Endothelial cell of umbilical vein (primary cell): Measurements from ENCODE around the gene TM2D1. TPM values are rescaled to one million over a fixed set of nuclear protein-coding genes. Genes with fewer than 3 reads are reported as not detected.

Experiments
- BruUV-seq: library from RNA; stranded (reverse); fragments of 400-500 nt; replicated peaks from 2 replicates; lab custom pipeline; 2021; lab: Mats Ljungman, UMichigan
- CTCF ChIA-PET: fragments of 300-600, 350-600 bp; sonication (Branson Sonifier 250); formaldehyde crosslinking; loops from one replicate; lab custom pipeline; 2021; ENCODE audit warnings: antibody characterized with exemption, inconsistent platforms; lab: Charles Lee
- POLR2A ChIA-PET: fragments of 300-600, 350-600 bp; sonication (Branson Sonifier 250); formaldehyde crosslinking; loops from one replicate; lab custom pipeline; 2021; ENCODE audit warnings: antibody characterized with exemption, inconsistent platforms; lab: Charles Lee
- DNase-seq: peaks from one replicate; pipeline ENCODE4 v3.0.0-alpha.2; 2011; ENCODE audit warnings: low read depth, low spot score
- FAIRE-seq: peaks from 2 replicates; lab custom pipeline; 2011; peaks lifted over from hg19 to GRCh38; lab: Jason Lieb, UNC
- H2AFZ ChIP-seq: 2 replicates; pipeline ENCODE4 v1.6.0; 2012; ENCODE audit warnings: low read depth, low read length, control low read depth, inconsistent platforms
- H3K27ac ChIP-seq: 2 replicates; pipeline ENCODE4 v1.5.1; 2011; ENCODE audit warnings: low read depth, mild to moderate bottlenecking, control low read depth, low read length, moderate library complexity; ENCODE audit not compliant: insufficient read depth
- H3K27me3 ChIP-seq, 2 experiments: 2 replicates each; pipeline versions ENCODE4 v1.6.0 to v1.6.1; 2011; ENCODE audit warnings: low read length in 2 of 2, mixed read lengths in 1 of 2; ENCODE audit not compliant: control insufficient read depth in 2 of 2, insufficient read depth in 2 of 2
- H3K36me3 ChIP-seq, 2 experiments: 2 replicates in 1 of 2; 3 replicates in 1 of 2; pipeline ENCODE4 v1.5.1; 2011; ENCODE audit warnings: low read length in 2 of 2, mild to moderate bottlenecking in 1 of 2, moderate library complexity in 1 of 2; ENCODE audit not compliant: control insufficient read depth in 2 of 2, insufficient read depth in 2 of 2; ENCODE audit errors: extremely low read depth in 1 of 2
- H3K4me1 ChIP-seq: 3 replicates; pipeline ENCODE4 v1.5.1; 2011; ENCODE audit warnings: mild to moderate bottlenecking, low read length; ENCODE audit not compliant: control insufficient read depth, insufficient read depth; ENCODE audit errors: extremely low read depth
- H3K4me2 ChIP-seq: 2 replicates; pipeline ENCODE4 v1.6.1; 2011; ENCODE audit warnings: low read length, control low read depth, mixed read lengths; ENCODE audit not compliant: insufficient read depth
- H3K4me3 ChIP-seq, 3 experiments: fragments of 200-600 bp in 1 of 3; sonication (generic), shearing (Covaris generic) in 1 of 3; replicated peaks in 1 of 3; 2 replicates each; pipeline ENCODE4 v1.5.1; 2011 to 2016; ENCODE audit warnings: control low read depth in 3 of 3, low read length in 3 of 3, mild to moderate bottlenecking in 2 of 3, inconsistent platforms in 1 of 3, low read depth in 1 of 3, moderate library complexity in 1 of 3; ENCODE audit not compliant: insufficient read depth in 1 of 3
- H3K79me2 ChIP-seq: 2 replicates; pipeline ENCODE4 v1.6.0; 2012; ENCODE audit warnings: low read length, inconsistent platforms; ENCODE audit not compliant: control insufficient read depth, insufficient read depth
- H3K9ac ChIP-seq: replicated peaks from 2 replicates; pipeline ENCODE3; 2011; ENCODE audit warnings: low read length, control low read depth; ENCODE audit not compliant: insufficient read depth; ENCODE audit errors: extremely low read depth
- H3K9me1 ChIP-seq: replicated peaks from 3 replicates; pipeline ENCODE4 v1.6.0; 2011; ENCODE audit warnings: mild to moderate bottlenecking, low read length; ENCODE audit not compliant: control insufficient read depth, insufficient read depth; ENCODE audit errors: extremely low read depth
- H3K9me3 ChIP-seq: replicated peaks from 2 replicates; pipeline ENCODE4 v1.5.1; 2012; ENCODE audit warnings: low read length, inconsistent platforms; ENCODE audit not compliant: control insufficient read depth, insufficient read depth
- H4K20me1 ChIP-seq: replicated peaks from 2 replicates; pipeline ENCODE3; 2011; ENCODE audit warnings: mild to moderate bottlenecking, low read length; ENCODE audit not compliant: control insufficient read depth, insufficient read depth; ENCODE audit errors: extremely low read depth
- EZH2 ChIP-seq: IDR thresholded peaks from 2 replicates; pipeline ENCODE4 v1.6.1; 2012; ENCODE audit warnings: borderline replicate concordance, low read depth, mild to moderate bottlenecking, moderate library complexity, low read length, inconsistent platforms; ENCODE audit not compliant: severe bottlenecking
- FOS ChIP-seq: IDR thresholded peaks from 2 replicates; pipeline ENCODE4 v1.6.1; 2011; ENCODE audit warnings: mild to moderate bottlenecking, low read length, moderate library complexity, borderline replicate concordance; ENCODE audit not compliant: insufficient read depth
- GATA2 ChIP-seq: IDR thresholded peaks from 2 replicates; pipeline ENCODE4 v1.7.0; 2011; ENCODE audit warnings: low read depth, mild to moderate bottlenecking, moderate library complexity, mixed read lengths, low read length; ENCODE audit not compliant: insufficient read length, insufficient read depth
- JUN ChIP-seq: IDR thresholded peaks from 2 replicates; pipeline ENCODE4 v1.6.1; 2011; ENCODE audit warnings: borderline replicate concordance, low read depth; ENCODE audit not compliant: insufficient read length, insufficient read depth
- MYC ChIP-seq: IDR thresholded peaks from one replicate; pipeline ENCODE4 v1.6.1; 2011; ENCODE audit warnings: mild to moderate bottlenecking, low read depth, low read length
- POLR2A ChIP-seq: IDR thresholded peaks from 2 replicates; pipeline ENCODE4 v1.6.1; 2012; ENCODE audit warnings: low read depth, mild to moderate bottlenecking, control low read depth, low read length
- POLR2AphosphoS5 ChIP-seq: IDR thresholded peaks from 2 replicates; pipeline ENCODE4 v1.6.1; 2012; ENCODE audit warnings: low read depth, mild to moderate bottlenecking, control low read depth, low read length, moderate library complexity; ENCODE audit not compliant: insufficient read depth
- dilution Hi-C: fragments of 300-500 bp; cut with MboI; formaldehyde crosslinking; loops from one replicate; pipeline ENCODE4 v1.15.0; 2019; ENCODE audit warnings: low sequenced_read_pairs; ENCODE audit not compliant: extremely low pct_ligation_motif_present
- intact Hi-C: fragments of 100-400 bp; cut with micrococcal nuclease; formaldehyde crosslinking; loops from one replicate; pipeline ENCODE4 v1.10.0; 2022
- polyA plus RNA-seq, 4 experiments: library from polyadenylated mRNA; depleted of rRNA in 3 of 4; stranded (reverse) in 3 of 4; unstranded in 1 of 4; fragments of >200 nt; gene quantifications; 2 replicates each; pipeline versions ENCODE4 v1.2.1 to v1.2.3, GENCODE V29; 2011 to 2012; ENCODE audit warnings: missing spikeins in 1 of 4
- total RNA-seq: library from RNA; stranded (reverse); gene quantifications from 2 replicates; pipeline ENCODE4 v1.2.3, GENCODE V29; 2021
- TF ChIP-seq, protein P1 (sequence below), 2 donors: IDR thresholded peaks; 1 replicate in 1 of 2; 2 replicates in 1 of 2; pipeline ENCODE4 v1.5.1; 2011; ENCODE audit warnings: low read length in 2 of 2, mild to moderate bottlenecking in 2 of 2, moderate library complexity in 2 of 2, control low read depth in 1 of 2, inconsistent platforms in 1 of 2, low read depth in 1 of 2; ENCODE audit not compliant: insufficient read depth in 1 of 2; ENCODE audit errors: extremely low read depth in 1 of 2
- TF ChIP-seq, protein P2 (sequence below): IDR thresholded peaks from 2 replicates; pipeline ENCODE4 v1.6.1; 2011; ENCODE audit not compliant: insufficient read depth, insufficient read length

Gene TM2D1
- total and polyA plus RNA-seq, 2 donors (not counting 3 experiments of a cell fraction or from before 2014, with no cell fraction given), result 37.5 to 50.0 TPM

DNA sequence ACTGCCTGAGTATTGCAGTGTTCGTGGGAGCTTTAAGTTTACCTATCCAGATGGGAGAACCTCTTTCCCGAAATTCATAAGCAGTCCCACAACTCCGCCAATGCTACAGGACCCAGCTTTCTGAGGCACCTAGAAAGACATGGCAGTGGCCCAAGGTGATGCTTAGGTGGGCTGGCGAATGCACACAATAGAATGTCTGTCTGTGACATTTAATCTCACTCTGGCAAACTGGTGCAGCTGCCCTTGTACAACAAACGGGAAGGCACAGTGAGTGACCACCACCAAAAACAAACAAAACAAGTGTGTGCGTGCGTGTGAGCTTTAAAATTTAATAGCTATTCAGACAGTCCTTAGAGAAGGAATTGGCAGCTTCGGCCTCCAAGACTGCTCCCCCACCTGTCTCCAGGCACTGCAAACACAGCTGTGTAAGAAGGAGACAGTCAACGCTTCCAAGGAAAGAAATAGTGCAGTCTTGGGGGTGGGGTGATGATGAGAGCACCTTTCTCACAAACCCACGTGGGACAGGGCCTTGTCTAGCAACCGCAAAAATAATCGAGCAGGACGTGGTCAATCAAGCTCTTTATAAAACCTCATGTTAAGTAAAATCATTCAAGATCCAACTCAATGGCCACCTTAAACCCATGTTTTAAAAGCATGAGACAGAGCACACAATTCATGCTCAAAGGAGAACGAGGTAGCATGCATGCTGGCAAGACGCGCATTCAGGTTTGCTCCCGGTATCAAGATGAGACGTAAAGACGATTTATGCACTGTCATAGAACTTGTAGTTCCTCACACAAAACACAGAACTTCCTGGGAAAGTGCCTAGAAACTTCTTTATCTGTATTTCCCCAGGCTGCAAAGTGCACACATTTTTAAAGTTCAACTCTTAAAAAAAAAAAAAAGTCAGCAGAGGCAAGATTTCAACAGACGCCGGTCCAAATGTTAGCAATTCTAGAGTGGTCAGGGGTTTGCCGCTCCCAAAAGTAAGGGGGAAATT is 84.1 kb downstream of the TM2D1 start:
- H2AFZ ChIP-seq, result peak overlapping the region; percentile 82
- H3K27me3 ChIP-seq, result no peaks in the 10 kb centered on the region
- H3K27ac ChIP-seq, result no peak overlapping the region
- FAIRE-seq, result no peak
- intact Hi-C loops (loop anchor here (1.0 to 2.0 kb wide), 7 partner anchors 53 to 671 kb away; no protein-coding TSS in a partner anchor), dilution Hi-C loops (no loop called here)
- peak overlapping the region in 1 of 3 experiments; percentile 37 for H3K4me3 ChIP-seq
- no peaks in the 10 kb centered on the region for H3K36me3 ChIP-seq
- no peaks in the 10 kb centered on the region for H4K20me1 ChIP-seq
- H3K79me2 ChIP-seq, result no peaks in the 10 kb centered on the region
- TF ChIP-seq POLR2A (no peak), MYC (no peak), FOS (no peak), JUN (no peak), GATA2 (no peak), EZH2 (no peak), POLR2AphosphoS5 (no peak)
- TF ChIP-seq, protein P1, sequence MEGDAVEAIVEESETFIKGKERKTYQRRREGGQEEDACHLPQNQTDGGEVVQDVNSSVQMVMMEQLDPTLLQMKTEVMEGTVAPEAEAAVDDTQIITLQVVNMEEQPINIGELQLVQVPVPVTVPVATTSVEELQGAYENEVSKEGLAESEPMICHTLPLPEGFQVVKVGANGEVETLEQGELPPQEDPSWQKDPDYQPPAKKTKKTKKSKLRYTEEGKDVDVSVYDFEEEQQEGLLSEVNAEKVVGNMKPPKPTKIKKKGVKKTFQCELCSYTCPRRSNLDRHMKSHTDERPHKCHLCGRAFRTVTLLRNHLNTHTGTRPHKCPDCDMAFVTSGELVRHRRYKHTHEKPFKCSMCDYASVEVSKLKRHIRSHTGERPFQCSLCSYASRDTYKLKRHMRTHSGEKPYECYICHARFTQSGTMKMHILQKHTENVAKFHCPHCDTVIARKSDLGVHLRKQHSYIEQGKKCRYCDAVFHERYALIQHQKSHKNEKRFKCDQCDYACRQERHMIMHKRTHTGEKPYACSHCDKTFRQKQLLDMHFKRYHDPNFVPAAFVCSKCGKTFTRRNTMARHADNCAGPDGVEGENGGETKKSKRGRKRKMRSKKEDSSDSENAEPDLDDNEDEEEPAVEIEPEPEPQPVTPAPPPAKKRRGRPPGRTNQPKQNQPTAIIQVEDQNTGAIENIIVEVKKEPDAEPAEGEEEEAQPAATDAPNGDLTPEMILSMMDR (IDR thresholded peaks at IDR 0.05; ENCODE audit: extremely low read depth in 1 of 2, insufficient read depth in 1 of 2, low read depth in 1 of 2, low read length in 2 of 2), result no peak
- TF ChIP-seq, protein P2, sequence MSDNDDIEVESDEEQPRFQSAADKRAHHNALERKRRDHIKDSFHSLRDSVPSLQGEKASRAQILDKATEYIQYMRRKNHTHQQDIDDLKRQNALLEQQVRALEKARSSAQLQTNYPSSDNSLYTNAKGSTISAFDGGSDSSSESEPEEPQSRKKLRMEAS, result no peak
- H3K9ac ChIP-seq, result peak overlapping the region; percentile 40
- H3K4me1 ChIP-seq, result peaks cover 16% of the 10 kb centered on the region
- peak; percentile 6 for DNase-seq
- no TSS peak for BruUV-seq
- ChIA-PET CTCF (interaction anchor here (0.6 to 3.0 kb wide), 21 partner anchors 9 to 1669 kb away, joined by 3 to 25 read pairs (median 4); no protein-coding TSS in a partner anchor), POLR2A (no interaction called here)
- no peaks in the 10 kb centered on the region for H3K9me3 ChIP-seq
- H3K9me1 ChIP-seq, result no peaks in the 10 kb centered on the region
- H3K4me2 ChIP-seq, result peak overlapping the region; percentile 79
